Measurements from ENCODE around the gene RETN. TPM values are rescaled to one million over a fixed set of nuclear protein-coding genes. Genes with fewer than 3 reads are reported as not detected.
A peak's percentile ranks its signal among the peaks of the same experiment; 100 is the strongest.

RETN gene, protein sequence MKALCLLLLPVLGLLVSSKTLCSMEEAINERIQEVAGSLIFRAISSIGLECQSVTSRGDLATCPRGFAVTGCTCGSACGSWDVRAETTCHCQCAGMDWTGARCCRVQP
- total RNA-seq (not detected), polyA plus RNA-seq (not detected)

GRCh38 chr19:7668842-7669241, at the start of gene RETN:
Gene RETN, plus strand, starts transcription at chr19:7669049. Its CDS starts 278 bp downstream, at chr19:7669327.
- Mint-ChIP-seq H3K27me3 (peaks cover 48% of the 10 kb centered on the region), H3K9me3 (no peaks in the 10 kb centered on the region), H3K36me3 (no peaks in the 10 kb centered on the region), H3K27ac (no peak within 1 kb of the TSS), H3K4me1 (peaks cover 0 to 7% (median 4%) of the 10 kb centered on the region in 4 donors), H3K4me3 (peak within 1 kb of the TSS in 1 of 4 donors; percentile 15)
- peaks cover 3% of the 10 kb centered on the region for H3K4me1 ChIP-seq (ENCODE audit: control insufficient read depth, insufficient read depth, low read length, poor library complexity, severe bottlenecking)
- no peaks in the 10 kb centered on the region for H3K9me3 ChIP-seq (ENCODE audit: control insufficient read depth in 2 of 2, low read length in 2 of 2)
- ATAC-seq (ENCODE audit: low read depth in 2 of 2) (no peak), DNase-seq (no peak)
- H3K4me3 ChIP-seq (ENCODE audit: low read depth, low read length): no peak within 1 kb of the TSS
- no peaks in the 10 kb centered on the region for H3K36me3 ChIP-seq (ENCODE audit: control insufficient read depth, insufficient read depth, low read length)
- no peak within 1 kb of the TSS for H3K27ac ChIP-seq (ENCODE audit: insufficient read depth, low read length, poor library complexity, severe bottlenecking)
- no peaks in the 10 kb centered on the region for H3K27me3 ChIP-seq (ENCODE audit: control insufficient read depth, insufficient read depth, low read length)

DNA sequence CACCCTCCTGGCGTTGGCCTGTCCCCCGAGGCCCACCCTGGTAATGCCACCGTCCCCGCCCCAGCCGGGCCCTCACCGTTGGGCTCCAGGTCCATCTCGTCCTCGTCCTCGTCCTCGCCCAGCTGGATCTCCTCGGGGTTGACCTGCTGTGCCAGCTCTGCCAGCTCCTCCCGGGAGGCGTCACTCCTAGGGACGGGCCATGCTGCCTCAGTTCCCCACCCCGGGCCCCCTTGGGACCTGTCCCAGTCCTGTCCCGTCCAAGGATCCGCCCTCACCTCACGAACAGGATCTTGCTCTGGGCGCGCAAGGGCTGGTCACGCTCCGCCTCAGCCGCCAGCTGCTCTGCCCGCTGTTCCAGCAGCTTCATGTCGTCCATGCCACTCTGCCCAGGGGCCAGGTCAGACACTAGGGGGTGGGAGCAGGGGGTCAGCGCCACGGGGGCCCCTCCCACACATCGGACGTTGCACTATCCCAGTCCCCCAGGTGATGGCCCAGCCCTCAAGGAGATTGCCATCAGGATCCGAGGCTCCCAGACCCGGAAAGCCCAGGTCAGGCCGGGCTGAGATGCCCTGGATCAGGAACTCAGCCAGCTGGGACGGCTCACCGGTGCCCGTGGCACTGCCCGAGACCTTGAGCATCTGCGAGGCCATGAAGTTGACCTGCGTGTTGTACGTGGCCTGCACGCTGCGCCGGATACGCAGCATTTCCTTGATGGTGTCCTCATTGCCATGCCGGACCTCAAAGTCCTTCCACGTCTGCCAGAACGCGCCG, 49.0 kb upstream of the RETN start:
- Histone ChIP-seq H3K36me3 (ENCODE audit: control insufficient read depth, insufficient read depth, low read length) (peaks cover 42% of the 10 kb centered on the region), H3K27me3 (ENCODE audit: control insufficient read depth, insufficient read depth, low read length) (no peaks in the 10 kb centered on the region), H3K27ac (ENCODE audit: insufficient read depth, low read length, poor library complexity, severe bottlenecking) (no peak overlapping the region), H3K4me3 (ENCODE audit: low read depth, low read length) (no peak overlapping the region), H3K4me1 (ENCODE audit: control insufficient read depth, insufficient read depth, low read length, poor library complexity, severe bottlenecking) (no peaks in the 10 kb centered on the region), H3K9me3 (ENCODE audit: control insufficient read depth in 2 of 2, low read length in 2 of 2) (no peaks in the 10 kb centered on the region)
- Mint-ChIP-seq H3K27me3 (peaks cover 4% of the 10 kb centered on the region), H3K4me1 (peaks cover 0 to 5% (median 0%) of the 10 kb centered on the region in 4 donors), H3K27ac (no peak overlapping the region), H3K4me3 (no peak overlapping the region), H3K9me3 (no peaks in the 10 kb centered on the region), H3K36me3 (peaks cover 23% of the 10 kb centered on the region)
- DNase-seq (no peak), ATAC-seq (ENCODE audit: low read depth in 2 of 2) (no peak)

DNA sequence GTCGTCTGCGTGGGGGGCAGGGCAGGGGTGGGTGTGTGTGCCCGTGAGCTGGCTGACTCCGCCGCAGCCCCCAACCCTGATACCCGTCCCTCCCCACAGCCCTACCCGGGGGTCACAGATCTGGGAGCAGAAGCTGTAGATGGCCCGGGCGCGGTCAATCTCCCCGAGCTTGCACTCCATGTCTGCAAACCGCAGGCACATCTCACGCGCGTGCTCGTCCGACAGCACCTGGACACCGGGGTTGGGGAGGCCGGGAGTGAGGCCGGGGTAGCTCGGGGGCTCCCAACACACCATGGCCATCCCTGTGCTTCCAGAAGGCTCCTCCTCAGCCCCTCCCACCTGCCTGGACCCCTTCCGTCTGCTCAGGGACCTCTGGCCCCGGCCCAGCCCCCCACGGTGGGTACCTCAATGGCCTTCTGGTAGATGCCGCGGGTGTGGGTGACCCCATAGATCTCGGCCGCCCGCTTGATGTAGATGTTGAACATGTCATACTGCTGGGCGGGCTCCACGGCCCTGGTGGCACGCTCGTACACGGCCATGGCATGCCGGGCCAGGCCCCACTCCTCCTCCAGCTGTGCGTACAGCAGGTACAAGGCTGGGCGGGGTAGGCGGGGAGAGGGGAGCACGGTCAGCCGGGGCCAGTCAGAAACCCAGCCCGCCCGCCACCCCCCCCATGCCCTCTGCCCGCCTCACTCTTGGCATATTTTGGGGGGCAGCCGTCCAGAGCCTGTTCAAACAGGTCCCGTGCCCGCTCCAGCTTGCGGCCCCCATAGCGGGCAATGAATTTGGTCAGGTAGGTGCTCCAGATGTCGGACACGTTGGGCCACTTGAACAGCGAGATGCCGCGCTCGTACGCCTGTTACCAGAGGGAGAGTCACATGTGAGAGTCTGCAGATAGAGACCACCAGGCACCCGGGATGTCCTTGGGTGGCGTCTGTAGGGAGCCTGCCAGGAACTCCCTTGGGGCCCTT, 48.1 kb upstream of the RETN start:
- H3K36me3 ChIP-seq (ENCODE audit: control insufficient read depth, insufficient read depth, low read length): peaks cover 50% of the 10 kb centered on the region

DNA sequence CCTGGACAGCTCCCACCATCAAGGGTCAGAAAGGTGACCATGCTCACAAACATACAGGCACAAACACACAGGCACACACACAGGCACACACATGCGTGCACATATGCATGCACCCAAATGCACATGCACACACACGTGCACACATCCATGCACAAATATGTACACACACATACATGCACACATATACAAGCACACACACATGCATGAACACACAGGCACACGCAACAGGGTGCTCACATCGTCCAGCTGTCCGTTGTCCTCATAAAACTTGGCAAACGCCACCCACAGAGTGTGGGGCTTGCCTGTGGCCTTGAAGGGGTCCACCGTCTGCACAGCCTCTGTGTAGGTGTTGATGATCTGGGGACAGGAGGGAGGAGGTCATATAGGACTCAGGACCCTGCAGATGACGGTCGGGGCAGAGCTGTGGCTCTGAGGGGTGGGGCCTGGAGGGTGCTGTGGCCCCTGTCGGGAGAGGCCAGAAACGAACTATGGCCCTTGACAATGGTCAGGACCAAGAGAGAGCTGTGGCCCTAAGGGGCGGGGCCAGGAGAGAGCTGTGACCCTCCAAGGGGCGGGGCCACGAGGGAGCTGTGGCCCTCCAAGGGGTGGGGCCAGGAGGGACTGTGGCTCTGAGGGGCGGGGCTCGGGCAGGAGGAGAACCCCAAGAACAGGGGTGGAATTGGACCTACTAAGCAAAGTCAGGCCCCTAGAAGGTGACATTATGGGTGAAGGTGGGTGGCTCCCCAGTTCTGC, 45.7 kb upstream of the RETN start:
- H3K36me3 Mint-ChIP-seq: peaks cover 26% of the 10 kb centered on the region
- no peak for ATAC-seq (ENCODE audit: low read depth in 2 of 2)

More for the DNA sequence above, 48.1 kb upstream of the RETN start:
- H3K4me1 ChIP-seq (ENCODE audit: control insufficient read depth, insufficient read depth, low read length, poor library complexity, severe bottlenecking): no peaks in the 10 kb centered on the region
- ATAC-seq (ENCODE audit: low read depth in 2 of 2): no peak
- no peak overlapping the region for H3K27ac ChIP-seq (ENCODE audit: insufficient read depth, low read length, poor library complexity, severe bottlenecking)
- no peaks in the 10 kb centered on the region for H3K9me3 ChIP-seq (ENCODE audit: control insufficient read depth in 2 of 2, low read length in 2 of 2)
- Mint-ChIP-seq H3K9me3 (no peaks in the 10 kb centered on the region), H3K4me3 (no peak overlapping the region), H3K27ac (no peak overlapping the region), H3K4me1 (peaks cover 0 to 5% (median 1%) of the 10 kb centered on the region in 4 donors), H3K36me3 (peaks cover 23% of the 10 kb centered on the region), H3K27me3 (peaks cover 4% of the 10 kb centered on the region)
- H3K4me3 ChIP-seq (ENCODE audit: low read depth, low read length): no peak overlapping the region
- no peak for DNase-seq
- H3K27me3 ChIP-seq (ENCODE audit: control insufficient read depth, insufficient read depth, low read length): no peaks in the 10 kb centered on the region

GRCh38 chr19:7623725-7624603, 44.9 kb upstream of the RETN start:
- no peak for ATAC-seq (ENCODE audit: low read depth in 2 of 2)
- H3K36me3 ChIP-seq (ENCODE audit: control insufficient read depth, insufficient read depth, low read length): peaks cover 66% of the 10 kb centered on the region
- no peak overlapping the region for H3K27ac ChIP-seq (ENCODE audit: insufficient read depth, low read length, poor library complexity, severe bottlenecking)
- Mint-ChIP-seq H3K4me1 (peaks cover 0 to 21% (median 10%) of the 10 kb centered on the region in 4 donors), H3K36me3 (peaks cover 18% of the 10 kb centered on the region), H3K27me3 (no peaks in the 10 kb centered on the region), H3K9me3 (no peaks in the 10 kb centered on the region), H3K27ac (no peak overlapping the region), H3K4me3 (no peak overlapping the region)
- DNase-seq: no peak
- no peak overlapping the region for H3K4me3 ChIP-seq (ENCODE audit: low read depth, low read length)
- H3K27me3 ChIP-seq (ENCODE audit: control insufficient read depth, insufficient read depth, low read length): no peaks in the 10 kb centered on the region
- no peaks in the 10 kb centered on the region for H3K9me3 ChIP-seq (ENCODE audit: control insufficient read depth in 2 of 2, low read length in 2 of 2)
- peaks cover 14% of the 10 kb centered on the region for H3K4me1 ChIP-seq (ENCODE audit: control insufficient read depth, insufficient read depth, low read length, poor library complexity, severe bottlenecking)

More for the DNA sequence above, 45.7 kb upstream of the RETN start:
- DNase-seq: no peak
- Histone ChIP-seq H3K9me3 (ENCODE audit: control insufficient read depth in 2 of 2, low read length in 2 of 2) (no peaks in the 10 kb centered on the region), H3K27ac (ENCODE audit: insufficient read depth, low read length, poor library complexity, severe bottlenecking) (no peak overlapping the region), H3K4me3 (ENCODE audit: low read depth, low read length) (no peak overlapping the region), H3K36me3 (ENCODE audit: control insufficient read depth, insufficient read depth, low read length) (peaks cover 68% of the 10 kb centered on the region), H3K4me1 (ENCODE audit: control insufficient read depth, insufficient read depth, low read length, poor library complexity, severe bottlenecking) (peaks cover 6% of the 10 kb centered on the region), H3K27me3 (ENCODE audit: control insufficient read depth, insufficient read depth, low read length) (no peaks in the 10 kb centered on the region)
- Mint-ChIP-seq H3K9me3 (no peaks in the 10 kb centered on the region), H3K4me3 (peak overlapping the region in 1 of 4 donors; percentile 70), H3K27ac (no peak overlapping the region), H3K4me1 (peaks cover 0 to 12% (median 6%) of the 10 kb centered on the region in 4 donors), H3K27me3 (peaks cover 4% of the 10 kb centered on the region)

DNA sequence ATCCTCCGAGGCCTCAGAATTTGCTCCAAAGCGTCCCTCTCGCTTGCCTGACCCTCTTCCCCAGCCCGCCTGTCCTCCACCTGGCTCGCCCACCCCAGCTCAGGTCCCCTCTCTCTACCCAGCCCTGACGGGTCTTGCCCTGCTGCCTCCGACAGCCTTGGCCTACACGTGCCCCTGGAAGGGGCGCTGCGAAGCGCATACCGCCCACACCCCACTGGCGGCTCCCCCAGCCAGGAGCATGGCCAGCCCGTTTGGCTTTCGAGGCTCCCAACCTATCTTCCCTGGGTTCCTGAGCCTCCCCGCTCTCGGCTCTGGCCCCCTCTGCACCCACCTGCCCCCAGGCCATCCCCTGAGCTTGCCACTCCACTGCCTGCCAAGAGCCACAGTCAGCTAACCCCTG, 44.0 kb upstream of the RETN start:
- H3K4me3 ChIP-seq (ENCODE audit: low read depth, low read length): no peak overlapping the region
- H3K4me3 Mint-ChIP-seq: no peak overlapping the region
- peaks cover 7% of the 10 kb centered on the region for H3K27me3 Mint-ChIP-seq
- peaks cover 17% of the 10 kb centered on the region for H3K4me1 ChIP-seq (ENCODE audit: control insufficient read depth, insufficient read depth, low read length, poor library complexity, severe bottlenecking)
- peaks cover 64% of the 10 kb centered on the region for H3K36me3 ChIP-seq (ENCODE audit: control insufficient read depth, insufficient read depth, low read length)
- no peaks in the 10 kb centered on the region for H3K9me3 ChIP-seq (ENCODE audit: control insufficient read depth in 2 of 2, low read length in 2 of 2)
- no peak for DNase-seq
- H3K27ac ChIP-seq (ENCODE audit: insufficient read depth, low read length, poor library complexity, severe bottlenecking): no peak overlapping the region
- H3K36me3 Mint-ChIP-seq: peaks cover 25% of the 10 kb centered on the region
- peaks cover 5 to 29% (median 16%) of the 10 kb centered on the region in 4 donors for H3K4me1 Mint-ChIP-seq
- H3K27me3 ChIP-seq (ENCODE audit: control insufficient read depth, insufficient read depth, low read length): no peaks in the 10 kb centered on the region
- ATAC-seq (ENCODE audit: low read depth in 2 of 2): no peak
- no peaks in the 10 kb centered on the region for H3K9me3 Mint-ChIP-seq
- no peak overlapping the region for H3K27ac Mint-ChIP-seq

Data from CD4-positive, CD25-positive, alpha-beta regulatory T cell (primary cell).